C1 segment of cervical spinal cord (tissue), 14 donors: Measurements from ENCODE around the gene SDK2.
"Not testable (repeated sequence)": the region's sequence is repeated elsewhere in the genome, so short reads cannot be mapped to it uniquely, and the experiment has no call there.

Experiments used
- DNase-seq, 14 donors: peaks; one replicate each; lab custom pipeline; 2025; lab: John Stamatoyannopoulos, UW

The SDK2 gene

DNA sequence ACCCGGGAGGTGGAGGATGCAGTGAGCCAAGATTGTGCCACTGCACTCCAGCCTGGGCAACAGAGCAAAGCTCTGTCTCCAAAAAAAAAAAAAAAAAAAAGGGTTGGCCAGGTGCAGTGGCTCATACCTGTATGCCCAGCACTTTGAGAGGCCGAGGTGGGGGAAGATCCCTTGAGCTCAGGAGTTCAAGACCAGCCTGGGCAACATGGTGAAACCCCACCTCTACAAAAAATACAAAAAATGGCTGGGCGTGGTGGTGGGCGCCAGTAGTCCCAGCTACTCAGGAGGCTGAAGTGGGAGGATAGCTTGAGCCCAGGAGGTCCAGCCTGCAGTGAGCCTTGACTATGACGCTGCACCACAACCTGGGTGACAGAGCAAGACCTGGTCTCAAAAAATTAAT is 335.3 kb downstream of the SDK2 start:
- DNase-seq: not testable (repeated sequence)

GRCh38 chr17:73308017-73308823 is 336.0 kb downstream of the SDK2 start:
- peak in 3 of 14 donors; percentile 7 to 51 (median 15) for DNase-seq

GRCh38 chr17:73307130-73307529 is 337.1 kb downstream of the SDK2 start:
- DNase-seq: peak in 9 of 14 donors; percentile 17 to 71 (median 45)

DNA sequence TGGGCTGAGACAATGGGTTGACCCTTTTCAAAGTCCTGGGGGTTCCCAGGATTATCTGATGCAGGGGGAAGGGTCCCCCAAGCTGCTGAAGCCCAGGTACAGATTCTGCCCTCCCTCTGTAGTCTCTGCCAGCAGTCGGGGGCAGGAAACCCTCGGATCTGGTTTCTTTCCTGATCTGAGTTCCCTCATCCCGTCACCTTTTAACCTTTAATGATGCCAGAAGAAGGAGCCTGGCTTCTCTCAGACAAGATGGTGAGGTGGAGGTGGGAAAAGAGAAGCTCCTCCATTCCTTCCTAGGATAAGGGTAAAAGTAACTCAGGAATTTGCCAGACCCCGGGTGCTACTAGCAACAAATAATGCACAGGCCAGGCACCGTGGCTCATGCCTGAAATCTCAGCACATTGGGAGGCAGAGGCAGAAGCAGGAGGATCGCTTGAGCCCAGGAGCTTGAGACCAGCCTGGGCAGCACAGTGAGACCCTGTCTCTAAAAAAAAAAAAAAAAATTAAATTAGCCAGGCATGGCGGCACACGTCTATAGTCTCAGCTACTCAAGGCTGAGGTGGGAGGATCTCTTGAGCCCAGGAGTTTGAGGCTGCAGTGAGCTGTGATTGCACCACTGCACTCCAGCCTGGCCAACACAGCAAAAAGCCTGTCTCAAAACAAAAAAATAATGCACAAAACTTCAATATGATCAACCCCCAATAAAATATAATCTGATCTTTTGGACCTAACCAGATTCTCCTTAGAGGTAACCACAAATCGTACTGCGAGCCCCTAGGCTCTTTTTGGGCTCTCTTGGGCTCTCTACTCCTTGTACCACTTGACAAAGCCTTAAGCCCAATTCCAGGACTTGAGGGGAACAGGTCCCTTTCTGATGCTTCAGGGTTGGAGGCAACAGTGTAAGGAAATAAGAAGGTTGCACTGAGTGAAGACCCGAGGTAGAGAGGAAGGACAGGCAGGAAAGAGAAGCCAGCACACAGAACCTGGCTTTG is 338.1 kb downstream of the SDK2 start:
- DNase-seq: no peak

DNA sequence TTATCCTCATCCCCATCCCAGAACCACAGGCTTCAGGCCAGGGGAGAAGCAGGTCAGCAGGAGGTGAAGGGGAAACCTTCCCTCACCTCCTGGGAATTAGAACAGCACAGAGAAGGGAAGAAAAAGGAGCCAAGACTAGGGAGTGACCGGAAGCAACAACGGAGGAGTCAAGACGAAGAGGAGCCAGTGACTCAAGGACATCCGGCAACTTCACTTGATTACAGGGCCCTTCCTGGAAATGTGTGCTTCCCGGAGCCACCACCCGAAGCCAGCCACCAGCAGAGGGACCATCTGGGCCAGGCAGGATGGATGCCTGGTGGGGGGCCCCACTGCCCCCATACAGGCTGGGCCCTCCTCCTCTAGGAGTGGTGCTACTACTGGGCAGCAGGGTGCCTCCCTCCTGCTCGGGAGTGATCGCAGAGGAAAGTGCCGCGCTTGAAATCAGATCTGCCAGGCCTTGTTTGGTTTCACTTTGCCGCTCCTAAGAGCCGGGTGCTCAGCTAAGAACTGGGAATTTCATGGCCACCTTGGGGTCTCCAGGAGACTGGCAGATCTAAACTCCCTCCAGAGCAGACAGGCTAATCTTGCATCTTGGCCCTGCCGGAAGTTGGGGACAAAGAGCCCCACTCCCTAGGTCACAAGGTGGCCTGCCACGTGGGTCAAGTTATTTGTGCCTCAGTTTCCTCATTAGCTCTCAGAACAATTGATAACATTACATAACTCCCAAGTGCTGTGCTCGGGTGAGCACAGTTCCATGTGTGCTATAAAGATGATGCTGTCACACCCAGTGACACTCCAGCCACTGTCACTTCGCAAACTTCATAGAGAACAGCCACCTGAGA is 339.1 kb downstream of the SDK2 start:
- DNase-seq: peak in 3 of 14 donors; percentile 23 to 83 (median 48)

DNA sequence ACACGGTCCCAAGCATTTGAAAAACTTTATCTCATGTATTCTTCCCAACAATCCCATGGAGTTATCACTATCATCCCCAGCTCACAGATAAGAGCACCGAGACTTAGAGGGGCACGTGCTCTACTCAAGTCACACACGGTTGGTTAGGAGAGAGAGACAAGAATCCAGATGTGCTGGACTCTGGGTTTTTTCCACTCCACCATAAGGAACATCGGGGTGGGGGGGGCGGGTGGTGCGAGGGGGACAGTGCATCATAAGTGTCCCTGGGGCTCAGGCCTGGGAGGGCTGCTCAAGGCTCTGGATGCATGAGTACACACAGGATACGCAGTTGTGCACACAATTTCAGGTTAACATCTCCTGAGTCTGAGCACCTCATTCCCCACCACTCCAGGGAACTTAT is 339.8 kb downstream of the SDK2 start:
- DNase-seq: peak in 1 of 14 donors; percentile 18

DNA sequence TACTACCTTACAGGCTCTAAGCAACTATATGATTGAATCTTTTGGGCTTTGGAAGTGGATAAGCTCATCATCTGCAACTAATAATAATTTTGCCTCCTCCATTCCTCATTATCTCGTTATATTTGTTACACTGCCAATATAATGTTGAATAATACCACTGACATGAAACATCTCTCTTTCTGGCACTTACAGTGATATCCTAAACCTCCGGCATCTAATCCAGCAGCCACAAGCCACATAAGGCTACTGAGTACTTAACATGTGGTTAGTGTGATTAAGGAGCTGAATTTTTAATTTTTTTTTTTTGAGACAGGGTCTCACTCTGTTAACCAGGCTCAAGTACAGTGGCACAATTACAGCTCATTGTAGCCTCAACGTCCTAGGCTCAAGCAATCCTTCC is 342.1 kb downstream of the SDK2 start:
- DNase-seq: no peak

- DNase-seq: no peak
These were observed 342.9 kb downstream of the SDK2 start for GRCh38 chr17:73301369-73301768.

DNA sequence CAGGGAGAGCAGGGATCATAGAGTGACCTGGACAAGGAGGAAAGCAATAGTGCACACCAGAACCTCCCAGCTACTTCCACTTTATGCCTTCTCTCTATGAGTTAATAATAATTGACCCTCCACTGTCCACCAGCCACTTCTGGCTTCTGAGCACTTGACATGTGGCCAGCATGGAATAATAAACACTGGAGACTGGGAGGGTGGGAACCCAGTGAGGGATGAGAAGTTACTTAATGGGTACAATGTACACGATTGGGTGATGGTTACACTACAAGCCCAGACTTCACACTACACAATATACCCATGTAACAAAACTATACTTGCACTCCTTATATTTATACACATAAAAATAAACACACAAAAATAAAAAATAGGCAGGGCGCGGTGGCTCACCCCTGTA is 343.9 kb downstream of the SDK2 start:
- DNase-seq: no peak

DNA sequence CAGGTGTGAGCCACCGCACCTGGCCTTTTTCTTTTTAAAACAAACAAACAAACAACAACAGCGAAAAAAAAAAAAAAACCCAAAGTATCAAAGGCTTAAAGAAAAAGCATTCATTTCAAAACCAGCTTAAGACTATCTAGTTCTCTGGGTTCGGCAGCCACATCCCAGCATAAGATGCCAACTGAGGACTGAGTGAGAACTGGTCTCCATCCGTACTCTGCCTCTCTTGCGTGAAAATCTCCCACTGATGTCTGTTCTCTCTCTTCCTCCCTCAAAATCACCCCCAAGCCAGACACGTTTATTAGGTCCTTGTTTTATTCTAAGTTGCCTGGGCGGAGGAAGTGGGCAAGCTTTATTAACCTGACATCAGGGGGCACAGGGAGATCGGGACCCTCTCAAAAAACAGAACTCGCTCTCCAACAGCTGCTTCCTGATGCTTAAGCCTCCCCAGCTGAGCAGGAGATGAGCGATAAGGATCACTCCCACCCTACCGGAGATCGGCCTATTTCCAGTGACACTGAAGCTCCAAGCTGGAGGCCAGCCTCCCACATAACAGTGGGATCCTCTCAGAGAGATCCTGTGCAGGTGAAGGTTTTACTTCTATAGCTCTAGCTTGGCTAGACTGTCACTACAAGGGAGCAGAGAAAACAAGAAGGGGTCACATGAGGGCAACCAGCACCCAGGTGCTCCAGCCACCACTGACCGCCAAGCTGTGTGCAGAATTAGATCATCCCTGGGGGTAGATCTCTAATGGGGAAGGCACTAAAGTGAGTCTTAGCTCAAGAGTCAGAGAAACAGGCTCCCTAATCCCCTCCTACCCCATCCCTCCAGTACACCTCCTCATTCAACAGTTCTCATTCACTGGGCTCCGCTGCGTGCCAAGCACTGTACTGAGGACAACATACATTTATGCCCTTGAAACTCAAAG is 346.0 kb downstream of the SDK2 start:
- peak in 1 of 14 donors; percentile 8 for DNase-seq

GRCh38 chr17:73293480-73293911 is 350.7 kb downstream of the SDK2 start:
- peak in 7 of 14 donors; percentile 13 to 67 (median 21) for DNase-seq

GRCh38 chr17:73293031-73293430 is 351.2 kb downstream of the SDK2 start:
- DNase-seq: peak in 1 of 14 donors; percentile 31

- peak in 8 of 14 donors; percentile 20 to 76 (median 32) for DNase-seq
These were observed 352.2 kb downstream of the SDK2 start for GRCh38 chr17:73292031-73292531.

- DNase-seq: peak in 1 of 14 donors; percentile 56
These were observed 352.9 kb downstream of the SDK2 start for GRCh38 chr17:73291260-73291801.

GRCh38 chr17:73290399-73291259 is 353.6 kb downstream of the SDK2 start:
- DNase-seq: no peak

DNA sequence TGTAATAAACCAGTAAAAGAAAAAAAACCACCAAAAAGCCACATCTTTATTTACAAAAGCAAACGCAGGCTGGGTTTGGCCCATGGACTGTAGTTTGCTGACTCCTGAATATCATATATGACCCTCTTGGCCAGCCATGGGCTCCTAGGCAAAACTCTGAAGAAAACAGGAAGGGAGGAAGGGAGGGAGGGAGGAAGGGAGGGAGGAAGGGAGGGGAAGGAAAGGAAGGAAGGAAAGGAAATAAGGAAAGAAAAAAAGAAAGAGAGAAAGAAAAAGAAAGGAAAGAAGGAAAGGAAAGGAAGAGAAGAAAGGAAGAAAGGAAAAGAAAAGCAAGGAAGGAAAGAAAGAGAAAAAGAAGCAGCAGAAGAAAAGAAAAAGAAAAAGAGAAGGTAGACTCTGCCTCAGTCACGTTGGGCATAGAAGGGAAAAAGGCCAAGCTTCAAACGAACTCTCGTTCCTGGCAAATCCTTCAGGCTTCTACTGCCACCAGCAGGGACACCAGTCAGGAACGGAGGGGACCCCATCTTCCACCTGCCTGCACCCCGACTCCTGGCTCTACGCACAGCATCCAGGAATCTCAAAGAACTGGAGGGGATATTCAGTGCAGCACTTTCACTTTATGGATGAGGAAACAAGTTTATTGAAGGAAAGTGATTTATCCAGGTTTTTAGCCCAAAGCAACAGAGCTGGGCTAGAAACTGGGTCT is 354.5 kb downstream of the SDK2 start:
- DNase-seq: no peak

DNA sequence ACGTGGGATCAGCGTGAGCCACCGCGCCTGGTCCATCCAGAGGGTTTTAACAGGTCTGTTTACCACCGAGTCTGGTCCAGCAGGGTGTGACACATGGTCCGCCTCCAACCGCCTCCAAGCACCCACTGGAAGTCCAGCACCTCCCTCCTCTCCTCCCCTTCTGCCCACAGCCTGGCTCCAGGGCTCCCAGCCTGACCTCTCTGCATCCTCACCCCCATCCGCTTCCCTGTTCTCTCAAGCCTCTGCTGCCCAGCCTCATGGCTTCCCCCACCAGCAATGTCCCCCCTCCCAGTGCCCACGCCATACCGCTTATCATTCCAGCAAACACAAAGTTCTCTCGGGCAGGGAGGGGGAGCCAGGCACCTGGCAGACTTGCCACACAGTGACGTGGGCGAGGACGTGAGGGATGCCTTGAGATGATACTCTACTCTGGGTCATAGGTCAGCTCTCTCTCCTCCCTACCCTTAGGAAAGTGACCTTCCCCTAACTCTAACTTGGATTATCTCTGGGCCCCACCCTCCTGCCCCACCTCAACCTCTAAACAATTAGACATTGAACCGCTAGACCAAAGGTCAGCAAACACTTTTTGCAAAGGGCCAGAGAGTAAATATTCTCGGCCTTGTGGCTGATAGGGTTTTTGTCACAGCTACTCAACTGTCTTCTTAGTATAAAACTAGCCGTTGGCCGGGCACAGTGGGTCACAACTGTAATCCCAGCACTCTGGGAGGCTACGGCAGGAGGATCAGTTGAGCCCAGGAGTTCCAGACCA is 355.5 kb downstream of the SDK2 start:
- DNase-seq: peak in 1 of 14 donors; percentile 46
